Prostate gland (tissue), 2 donors: Measurements from ENCODE around the gene CHPT1.

Experiments
- CTCF ChIP-seq, 4 experiments: fragments of 200-600 bp in 2 of 4; fragments of 450-650 bp in 2 of 4; sonication (generic) in 2 of 4; IDR thresholded peaks; 1 replicate in 3 of 4; 2 replicates in 1 of 4; pipeline ENCODE4 v1.5.1; 2016 to 2019; ENCODE audit warnings: antibody characterized with exemption in 4 of 4, mild to moderate bottlenecking in 2 of 4, moderate library complexity in 2 of 4
- POLR2A ChIP-seq: fragments of 450-650 bp; IDR thresholded peaks from one replicate; pipeline ENCODE4 v1.6.1; 2016; ENCODE audit warnings: antibody characterized with exemption, mild to moderate bottlenecking

- TF ChIP-seq CTCF (IDR thresholded peaks at IDR 0.05) (no peak), POLR2A (no peak)
Observed at GRCh38 chr12:101713930-101714329, 16.5 kb downstream of the CHPT1 start.
